ENCODE data around the gene EGF.
"Not testable (repeated sequence)": the region's sequence is repeated elsewhere in the genome, so short reads cannot be mapped to it uniquely, and the experiment has no call there.

EGF gene

GRCh38 chr4:109998867-109999584 lies 86.3 kb downstream of the EGF start:
- no peak for DNase-seq

GRCh38 chr4:109999585-109999912 lies 86.9 kb downstream of the EGF start:
- DNase-seq: no peak

- no peak for DNase-seq
These were observed 89.6 kb downstream of the EGF start for GRCh38 chr4:110002326-110002725.

- no peak for DNase-seq
These were observed 90.9 kb downstream of the EGF start for GRCh38 chr4:110003401-110004187.

GRCh38 chr4:110004556-110004955 lies 91.9 kb downstream of the EGF start:
- DNase-seq: no peak

GRCh38 chr4:110005461-110006056 lies 92.9 kb downstream of the EGF start:
- no peak for DNase-seq

GRCh38 chr4:110007217-110007616 lies 94.5 kb downstream of the EGF start:
- DNase-seq: no peak

GRCh38 chr4:110008540-110008939 lies 95.9 kb downstream of the EGF start:
- no peak for DNase-seq

- no peak for DNase-seq
These were observed 96.9 kb downstream of the EGF start for GRCh38 chr4:110009550-110009949.

GRCh38 chr4:110010797-110011196 lies 98.1 kb downstream of the EGF start:
- DNase-seq: no peak

- no peak for DNase-seq
These were observed 100.2 kb downstream of the EGF start for GRCh38 chr4:110012917-110013316.

GRCh38 chr4:110014233-110014632 lies 101.5 kb downstream of the EGF start:
- DNase-seq: no peak

- DNase-seq: no peak
These were observed 106.5 kb downstream of the EGF start for GRCh38 chr4:110019153-110019552.

- DNase-seq: no peak
These were observed 107.5 kb downstream of the EGF start for GRCh38 chr4:110020139-110020538.

- DNase-seq: no peak
These were observed 108.2 kb downstream of the EGF start for GRCh38 chr4:110020646-110021443.

GRCh38 chr4:110022457-110022856 lies 109.8 kb downstream of the EGF start:
- DNase-seq: no peak

- DNase-seq: no peak
These were observed 112.4 kb downstream of the EGF start for GRCh38 chr4:110025056-110025455.

GRCh38 chr4:110025718-110026117 lies 113.0 kb downstream of the EGF start:
- no peak for DNase-seq

GRCh38 chr4:110032603-110033002 lies 119.9 kb downstream of the EGF start:
- DNase-seq: peak; percentile 48

GRCh38 chr4:110033355-110034025 lies 120.8 kb downstream of the EGF start:
- DNase-seq: no peak

- no peak for DNase-seq
These were observed 121.3 kb downstream of the EGF start for GRCh38 chr4:110034026-110034393.

GRCh38 chr4:110039164-110039563 lies 126.5 kb downstream of the EGF start:
- DNase-seq: not testable (repeated sequence)

- DNase-seq: no peak
These were observed 129.1 kb downstream of the EGF start for GRCh38 chr4:110041735-110042134.
